ENCODE measurements around the gene IGFBP6. TPM values are rescaled to one million over a fixed set of nuclear protein-coding genes. Genes with fewer than 3 reads are reported as not detected.
"Not testable (repeated sequence)": the region's sequence is repeated elsewhere in the genome, so short reads cannot be mapped to it uniquely, and the experiment has no call there.

Gene IGFBP6
- total RNA-seq, 1 experiment from 2014 or later: 7.3 TPM

GRCh38 chr12:53090554-53090953, 6.9 kb upstream of the IGFBP6 start:
- intact Hi-C loops (cut with micrococcal nuclease; ENCODE audit: unreplicated experiment): no loop called here
- no peak overlapping the region for H3K27ac ChIP-seq (ENCODE audit: low read depth, low read length, poor library complexity, severe bottlenecking)
- no peak overlapping the region for H3K4me3 ChIP-seq (ENCODE audit: low read depth, low read length, poor library complexity, severe bottlenecking)
- H3K9me3 ChIP-seq (ENCODE audit: low read depth, low read length, poor library complexity, severe bottlenecking): no peaks in the 10 kb centered on the region
- no peaks in the 10 kb centered on the region for H3K4me1 ChIP-seq (ENCODE audit: insufficient read depth, low read length, poor library complexity, severe bottlenecking)
- ChIA-PET POLR2A (ENCODE audit: low non-redundant PET) (no interaction called here), CTCF (no interaction called here)
- BruUV-seq (replicated peaks): no TSS peak
- no peaks in the 10 kb centered on the region for H3K36me3 ChIP-seq (ENCODE audit: insufficient read depth, low read length, poor library complexity, severe bottlenecking)
- no peak for DNase-seq (ENCODE audit: low spot score)
- TF ChIP-seq CTCF (conservative IDR thresholded peaks at IDR 0.05; ENCODE audit: low read depth, low read length): no peak
- TF ChIP-seq EZH2 (IDR thresholded peaks at IDR 0.05; ENCODE audit: borderline replicate concordance, low read depth, low read length, poor library complexity, severe bottlenecking): no peak
- no peaks in the 10 kb centered on the region for H3K27me3 ChIP-seq (replicated peaks; ENCODE audit: insufficient read depth, low read depth, low read length, poor library complexity)

GRCh38 chr12:53091756-53092155, 5.7 kb upstream of the IGFBP6 start:
- peaks cover under 1% of the 10 kb centered on the region for H3K4me1 ChIP-seq (ENCODE audit: insufficient read depth, low read length, poor library complexity, severe bottlenecking)
- BruUV-seq (replicated peaks): no TSS peak
- H3K36me3 ChIP-seq (ENCODE audit: insufficient read depth, low read length, poor library complexity, severe bottlenecking): no peaks in the 10 kb centered on the region
- intact Hi-C loops (cut with micrococcal nuclease; ENCODE audit: unreplicated experiment): no loop called here
- H3K4me3 ChIP-seq (ENCODE audit: low read depth, low read length, poor library complexity, severe bottlenecking): no peak overlapping the region
- no peak for DNase-seq (ENCODE audit: low spot score)
- no peaks in the 10 kb centered on the region for H3K27me3 ChIP-seq (replicated peaks; ENCODE audit: insufficient read depth, low read depth, low read length, poor library complexity)
- H3K27ac ChIP-seq (ENCODE audit: low read depth, low read length, poor library complexity, severe bottlenecking): no peak overlapping the region
- TF ChIP-seq EZH2 (IDR thresholded peaks at IDR 0.05; ENCODE audit: borderline replicate concordance, low read depth, low read length, poor library complexity, severe bottlenecking) (no peak), CTCF (conservative IDR thresholded peaks at IDR 0.05; ENCODE audit: low read depth, low read length) (no peak)
- POLR2A ChIA-PET (ENCODE audit: low non-redundant PET): no interaction called here
- no peaks in the 10 kb centered on the region for H3K9me3 ChIP-seq (ENCODE audit: low read depth, low read length, poor library complexity, severe bottlenecking)
- CTCF ChIA-PET: no interaction called here

- no TSS peak for BruUV-seq (replicated peaks)
- DNase-seq (ENCODE audit: low spot score): no peak
- Histone ChIP-seq H3K4me3 (ENCODE audit: low read depth, low read length, poor library complexity, severe bottlenecking) (no peak overlapping the region), H3K27me3 (replicated peaks; ENCODE audit: insufficient read depth, low read depth, low read length, poor library complexity) (no peaks in the 10 kb centered on the region), H3K27ac (ENCODE audit: low read depth, low read length, poor library complexity, severe bottlenecking) (no peak overlapping the region), H3K36me3 (ENCODE audit: insufficient read depth, low read length, poor library complexity, severe bottlenecking) (no peaks in the 10 kb centered on the region), H3K9me3 (ENCODE audit: low read depth, low read length, poor library complexity, severe bottlenecking) (no peaks in the 10 kb centered on the region), H3K4me1 (ENCODE audit: insufficient read depth, low read length, poor library complexity, severe bottlenecking) (peaks cover 19% of the 10 kb centered on the region)
- ChIA-PET CTCF (no interaction called here), POLR2A (ENCODE audit: low non-redundant PET) (no interaction called here)
- intact Hi-C loops (cut with micrococcal nuclease; ENCODE audit: unreplicated experiment): no loop called here
- TF ChIP-seq EZH2 (IDR thresholded peaks at IDR 0.05; ENCODE audit: borderline replicate concordance, low read depth, low read length, poor library complexity, severe bottlenecking): no peak
These were observed 3.6 kb upstream of the IGFBP6 start for GRCh38 chr12:53093777-53094393.

- Histone ChIP-seq H3K27me3 (replicated peaks; ENCODE audit: insufficient read depth, low read depth, low read length, poor library complexity) (no peaks in the 10 kb centered on the region), H3K9me3 (ENCODE audit: low read depth, low read length, poor library complexity, severe bottlenecking) (no peaks in the 10 kb centered on the region), H3K4me3 (ENCODE audit: low read depth, low read length, poor library complexity, severe bottlenecking) (no peak overlapping the region), H3K36me3 (ENCODE audit: insufficient read depth, low read length, poor library complexity, severe bottlenecking) (no peaks in the 10 kb centered on the region), H3K27ac (ENCODE audit: low read depth, low read length, poor library complexity, severe bottlenecking) (no peak overlapping the region), H3K4me1 (ENCODE audit: insufficient read depth, low read length, poor library complexity, severe bottlenecking) (peaks cover 23% of the 10 kb centered on the region)
- POLR2A ChIA-PET (ENCODE audit: low non-redundant PET): no interaction called here
- no TSS peak for BruUV-seq (replicated peaks)
- TF ChIP-seq EZH2 (IDR thresholded peaks at IDR 0.05; ENCODE audit: borderline replicate concordance, low read depth, low read length, poor library complexity, severe bottlenecking): no peak
- TF ChIP-seq CTCF (conservative IDR thresholded peaks at IDR 0.05; ENCODE audit: low read depth, low read length): no peak
- DNase-seq (ENCODE audit: low spot score): no peak
- intact Hi-C loops (cut with micrococcal nuclease; ENCODE audit: unreplicated experiment): no loop called here
- CTCF ChIA-PET: no interaction called here
These were observed 3.1 kb upstream of the IGFBP6 start for GRCh38 chr12:53094394-53094787.

- POLR2A ChIA-PET (ENCODE audit: low non-redundant PET); H3K36me3 ChIP-seq (ENCODE audit: insufficient read depth, low read length, poor library complexity, severe bottlenecking); DNase-seq (ENCODE audit: low spot score); CTCF ChIA-PET; H3K27ac ChIP-seq (ENCODE audit: low read depth, low read length, poor library complexity, severe bottlenecking); H3K9me3 ChIP-seq (ENCODE audit: low read depth, low read length, poor library complexity, severe bottlenecking); BruUV-seq (replicated peaks); H3K4me3 ChIP-seq (ENCODE audit: low read depth, low read length, poor library complexity, severe bottlenecking); H3K27me3 ChIP-seq (replicated peaks; ENCODE audit: insufficient read depth, low read depth, low read length, poor library complexity): not testable (repeated sequence)
- intact Hi-C loops (cut with micrococcal nuclease; ENCODE audit: unreplicated experiment): loop anchor here (5.0 kb wide), 1 partner anchor 48 kb away; no protein-coding TSS in a partner anchor
- H3K4me1 ChIP-seq (ENCODE audit: insufficient read depth, low read length, poor library complexity, severe bottlenecking): peaks cover 23% of the 10 kb centered on the region
These were observed 2.5 kb upstream of the IGFBP6 start for GRCh38 chr12:53094796-53095595.

Data from A673 (cell line).